ENCODE measurements around the gene PCDH12. TPM values are rescaled to one million over a fixed set of nuclear protein-coding genes. Genes with fewer than 3 reads are reported as not detected.

PCDH12 gene
- total and polyA plus RNA-seq, 2 of the 8 experiments (the other 6 are each of a cell fraction or from before 2014, with no cell fraction given), result 0.06 to 0.17 TPM

DNA sequence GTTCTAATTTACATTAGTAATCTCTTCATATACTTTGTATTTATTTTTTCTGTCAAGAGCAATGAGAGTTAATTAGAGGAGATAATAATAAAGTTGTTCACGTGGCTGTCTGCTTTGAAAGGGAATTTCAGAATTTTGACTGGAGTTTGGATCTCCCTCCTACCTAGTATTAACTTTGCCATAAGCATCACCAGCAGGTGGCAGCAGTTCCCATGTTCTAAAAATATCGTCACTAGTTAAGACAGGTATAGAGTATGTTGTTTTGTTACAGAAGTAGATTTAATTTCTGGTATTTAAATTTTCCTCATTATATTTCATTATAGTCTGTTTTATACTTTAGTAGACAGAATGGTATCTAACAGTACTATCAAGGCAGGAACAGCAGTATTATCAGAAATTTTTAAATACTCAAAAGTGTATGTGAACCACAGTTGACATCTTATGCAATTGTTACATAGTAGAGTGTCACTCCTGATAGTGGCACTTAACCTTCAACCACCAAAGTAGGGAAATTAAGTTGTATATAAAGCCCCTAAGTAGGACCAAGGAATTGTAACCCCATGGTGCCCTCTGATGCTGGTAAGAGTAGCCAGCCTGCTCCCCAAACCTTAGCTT is 34.5 kb upstream of the PCDH12 start:
- no peak overlapping the region for H3K18ac ChIP-seq (ENCODE audit: extremely low read depth, low read length)
- no peak overlapping the region for H2BK12ac ChIP-seq (ENCODE audit: low read depth, low read length)
- H4K5ac ChIP-seq (ENCODE audit: insufficient read length, low read depth, low read length), result no peak overlapping the region
- H3K56ac ChIP-seq (replicated peaks; ENCODE audit: insufficient read length, low read depth, low read length), result no peak overlapping the region
- no peak overlapping the region for H3K4me3 ChIP-seq (ENCODE audit: extremely low read depth in 1 of 4, insufficient read depth in 2 of 4, low read depth in 3 of 4, low read length in 4 of 4)
- H3K79me1 ChIP-seq (ENCODE audit: low read depth, low read length), result no peaks in the 10 kb centered on the region
- no peak overlapping the region for H3K9ac ChIP-seq (replicated peaks in 1 of 4; ENCODE audit: extremely low read depth in 1 of 4, low read depth in 3 of 4, low read length in 3 of 4)
- H3K23ac ChIP-seq (ENCODE audit: insufficient read length), result no peak overlapping the region
- no peak overlapping the region for H2AFZ ChIP-seq (ENCODE audit: low read length)
- H2BK20ac ChIP-seq (ENCODE audit: low read length), result no peak overlapping the region
- no peak overlapping the region for H2BK15ac ChIP-seq (ENCODE audit: low read length)
- H3K4me2 ChIP-seq (ENCODE audit: insufficient read depth in 1 of 2, low read depth in 2 of 2, low read length in 2 of 2), result no peak overlapping the region
- ChIA-PET POLR2A (ENCODE audit: partially characterized antibody) (interaction anchor here (0.7 kb wide), 1 partner anchor 111 kb away, joined by 3 read pairs; no protein-coding TSS in a partner anchor), CTCF (ENCODE audit: partially characterized antibody) (interaction anchor here (0.7 to 8.6 kb wide), 28 partner anchors 8 to 1728 kb away, joined by 3 to 113 read pairs (median 4); partner anchors contain the start of genes GNPDA1 and RNF14)
- no peak overlapping the region for H4K91ac ChIP-seq (replicated peaks; ENCODE audit: insufficient read length, low read length)
- peaks cover 0 to 8% (median 1%) of the 10 kb centered on the region in 4 experiments; a peak in 2 of 8 replicates for H3K36me3 ChIP-seq (ENCODE audit: control insufficient read depth in 2 of 4, insufficient read depth in 4 of 4, low read length in 3 of 4)
- no peaks in the 10 kb centered on the region for H3K9me3 ChIP-seq (ENCODE audit: insufficient read depth in 2 of 2, low read depth in 1 of 2, low read length in 1 of 2)
- no peaks in the 10 kb centered on the region for H4K20me1 ChIP-seq (replicated peaks in 1 of 2; ENCODE audit: control insufficient read depth in 1 of 2, insufficient read depth in 2 of 2, low read length in 2 of 2)
- H2BK5ac ChIP-seq (ENCODE audit: low read depth, low read length), result no peak overlapping the region
- H4K8ac ChIP-seq (ENCODE audit: extremely low read depth, insufficient read depth, low read length), result no peak overlapping the region
- no peaks in the 10 kb centered on the region for H3K4me1 ChIP-seq (replicated peaks in 1 of 4; ENCODE audit: control insufficient read depth in 3 of 4, insufficient read depth in 4 of 4, low read length in 3 of 4)
- H2BK120ac ChIP-seq (replicated peaks; ENCODE audit: low read depth, low read length), result no peak overlapping the region
- no peak overlapping the region for H2AK5ac ChIP-seq (ENCODE audit: low read depth, low read length)
- H3K4ac ChIP-seq (replicated peaks; ENCODE audit: insufficient read length, low read depth, low read length), result no peak overlapping the region
- 47% methylated on average over 2 of the region's 2 CpGs; no CpG with 5 or more reads in 1 of the 2 experiments for WGBS, 2 experiments (ENCODE audit: extremely low coverage in 1 of 2, insufficient coverage in 1 of 2, insufficient read length in 1 of 2, insufficient replicate concordance in 2 of 2, low coverage in 1 of 2, low lambda C conversion rate in 2 of 2, missing lambda C conversion rate in 1 of 2)
- H3K23me2 ChIP-seq (ENCODE audit: low read depth, low read length), result no peaks in the 10 kb centered on the region
- no peak overlapping the region for H3K27ac ChIP-seq (ENCODE audit: low read depth, low read length)
- no peak overlapping the region for H3K14ac ChIP-seq (ENCODE audit: insufficient read length)
- H3K27me3 ChIP-seq (replicated peaks in 1 of 4; ENCODE audit: control insufficient read depth in 3 of 4, extremely low read depth in 1 of 4, insufficient read depth in 3 of 4, low read length in 3 of 4), result no peaks in the 10 kb centered on the region
- H3K79me2 ChIP-seq (ENCODE audit: control insufficient read depth in 1 of 2, insufficient read depth in 2 of 2, low read length in 2 of 2), result 0 out of 4 replicates have a peak, but pooled peaks cover 0 to 3% of the 10 kb centered on the region in 2 experiments
- DNase-seq (ENCODE audit: low read depth in 1 of 2, low spot score in 2 of 2) (peak in 1 of 2 experiments; percentile 79), FAIRE-seq (peak; percentile 92)
- TF ChIP-seq ASH2L (IDR thresholded peaks at IDR 0.05; ENCODE audit: low read length) (no peak), JUN (IDR thresholded peaks at IDR 0.05; ENCODE audit: low read depth, low read length) (no peak), NRF1 (IDR thresholded peaks at IDR 0.05; ENCODE audit: low read depth, low read length) (no peak), RAD21 (IDR thresholded peaks at IDR 0.05 in 1 of 2, conservative IDR thresholded peaks at IDR 0.05 in 1 of 2; ENCODE audit: low read depth in 2 of 2, low read length in 2 of 2) (peak; percentile 55 to 66), GTF2F1 (IDR thresholded peaks at IDR 0.05; ENCODE audit: borderline replicate concordance, low read depth, low read length) (no peak), EGR1 (IDR thresholded peaks at IDR 0.05; ENCODE audit: borderline replicate concordance, low read depth, low read length) (no peak), TAF7 (optimal IDR thresholded peaks at IDR 0.05; ENCODE audit: borderline replicate concordance, low read depth, low read length) (no peak), SIN3A (conservative IDR thresholded peaks at IDR 0.05 in 1 of 2, IDR thresholded peaks at IDR 0.05 in 1 of 2; ENCODE audit: low read depth in 1 of 2, low read length in 2 of 2) (no peak), CHD2 (IDR thresholded peaks at IDR 0.05; ENCODE audit: low read length) (no peak)
- TF ChIP-seq, protein P1, sequence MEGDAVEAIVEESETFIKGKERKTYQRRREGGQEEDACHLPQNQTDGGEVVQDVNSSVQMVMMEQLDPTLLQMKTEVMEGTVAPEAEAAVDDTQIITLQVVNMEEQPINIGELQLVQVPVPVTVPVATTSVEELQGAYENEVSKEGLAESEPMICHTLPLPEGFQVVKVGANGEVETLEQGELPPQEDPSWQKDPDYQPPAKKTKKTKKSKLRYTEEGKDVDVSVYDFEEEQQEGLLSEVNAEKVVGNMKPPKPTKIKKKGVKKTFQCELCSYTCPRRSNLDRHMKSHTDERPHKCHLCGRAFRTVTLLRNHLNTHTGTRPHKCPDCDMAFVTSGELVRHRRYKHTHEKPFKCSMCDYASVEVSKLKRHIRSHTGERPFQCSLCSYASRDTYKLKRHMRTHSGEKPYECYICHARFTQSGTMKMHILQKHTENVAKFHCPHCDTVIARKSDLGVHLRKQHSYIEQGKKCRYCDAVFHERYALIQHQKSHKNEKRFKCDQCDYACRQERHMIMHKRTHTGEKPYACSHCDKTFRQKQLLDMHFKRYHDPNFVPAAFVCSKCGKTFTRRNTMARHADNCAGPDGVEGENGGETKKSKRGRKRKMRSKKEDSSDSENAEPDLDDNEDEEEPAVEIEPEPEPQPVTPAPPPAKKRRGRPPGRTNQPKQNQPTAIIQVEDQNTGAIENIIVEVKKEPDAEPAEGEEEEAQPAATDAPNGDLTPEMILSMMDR (IDR thresholded peaks at IDR 0.05; ENCODE audit: control extremely low read depth in 1 of 3, insufficient read depth in 1 of 3, low read depth in 1 of 3, low read length in 3 of 3), result peak in 2 of 3 experiments; percentile 49 to 69; a peak in 2 of 4 replicates
